GM18873 (cell line): ENCODE measurements around the gene ADAMTS2.

Source experiments
- ATAC-seq: cut with Tn5 transposase; IDR thresholded peaks from one replicate; pipeline ENCODE4 v1.9.1; 2021; ENCODE audit warnings: mild to moderate bottlenecking, moderate library complexity, moderate number of reproducible peaks; ENCODE audit not compliant: unreplicated experiment, low FRiP score

Gene ADAMTS2

GRCh38 chr5:179207920-179208705, 137.1 kb downstream of the ADAMTS2 start:
- ATAC-seq, result no peak

GRCh38 chr5:179207470-179207869, 137.8 kb downstream of the ADAMTS2 start:
- ATAC-seq, result no peak

- no peak for ATAC-seq
Observed at GRCh38 chr5:179206366-179206765, 138.9 kb downstream of the ADAMTS2 start.

DNA sequence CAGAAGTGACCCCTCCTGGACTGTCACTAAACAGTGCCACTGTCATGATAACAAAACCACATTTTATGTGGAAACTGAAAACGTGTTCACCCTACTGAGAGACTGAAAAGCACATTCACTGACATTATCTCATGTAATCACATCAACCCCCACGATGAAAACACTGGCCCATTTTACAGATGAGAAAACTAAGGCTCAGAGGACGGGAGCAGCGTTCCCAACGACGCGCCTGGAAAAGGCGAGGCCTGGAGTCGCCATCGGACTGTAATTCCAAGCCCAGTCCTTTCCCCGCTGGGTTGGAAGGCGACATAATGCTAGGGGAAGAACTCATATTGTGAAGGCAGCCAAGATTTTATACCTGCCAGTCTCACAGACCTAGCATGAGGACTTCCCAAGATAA, 140.0 kb downstream of the ADAMTS2 start:
- ATAC-seq, result no peak

- no peak for ATAC-seq
Observed at GRCh38 chr5:179204572-179204971, 140.7 kb downstream of the ADAMTS2 start.

DNA sequence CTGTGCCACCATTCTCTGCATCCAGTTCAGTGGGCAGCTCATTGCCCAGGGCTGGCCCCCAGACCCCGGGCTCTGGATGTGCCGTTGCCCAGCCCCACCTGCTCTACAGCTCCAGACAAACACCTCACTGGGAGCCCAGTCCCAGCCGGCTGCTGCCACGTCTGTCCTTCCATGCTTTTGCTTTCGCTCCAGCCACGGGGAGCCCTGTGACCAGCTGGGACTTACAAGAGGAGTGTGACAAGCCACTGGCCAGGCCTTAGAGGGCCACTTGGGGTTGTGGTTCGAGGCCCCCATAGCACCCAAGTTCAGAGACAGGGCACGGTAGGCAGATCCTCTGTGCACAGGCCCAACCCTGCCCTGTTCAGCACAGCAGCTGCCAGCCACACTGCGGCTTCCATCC, 142.0 kb downstream of the ADAMTS2 start:
- ATAC-seq, result no peak

DNA sequence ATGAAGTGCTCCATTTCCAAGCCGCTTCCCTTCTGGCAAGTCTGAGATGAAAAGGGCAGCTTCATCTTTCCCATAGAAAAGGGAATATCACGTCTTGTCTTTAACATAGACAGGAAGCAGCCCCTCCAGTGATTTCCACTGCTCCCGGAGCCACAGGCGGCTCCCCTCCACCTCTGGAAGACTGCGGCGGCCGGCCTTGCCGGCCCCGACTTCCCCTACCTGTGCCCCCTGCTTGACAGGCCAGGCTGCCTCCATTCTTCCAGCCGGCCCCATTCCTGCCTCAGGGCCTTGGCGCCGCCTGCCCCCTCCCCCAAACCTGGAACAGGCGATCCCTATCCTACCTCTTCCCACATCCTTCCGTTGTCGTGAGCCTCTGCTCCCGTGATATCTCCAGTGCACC, 143.3 kb downstream of the ADAMTS2 start:
- no peak for ATAC-seq

GRCh38 chr5:179199246-179199645, 146.0 kb downstream of the ADAMTS2 start:
- ATAC-seq, result no peak

- no peak for ATAC-seq
Observed at GRCh38 chr5:179198825-179199224, 146.4 kb downstream of the ADAMTS2 start.

- ATAC-seq, result no peak
Observed at GRCh38 chr5:179196405-179197079, 148.7 kb downstream of the ADAMTS2 start.

DNA sequence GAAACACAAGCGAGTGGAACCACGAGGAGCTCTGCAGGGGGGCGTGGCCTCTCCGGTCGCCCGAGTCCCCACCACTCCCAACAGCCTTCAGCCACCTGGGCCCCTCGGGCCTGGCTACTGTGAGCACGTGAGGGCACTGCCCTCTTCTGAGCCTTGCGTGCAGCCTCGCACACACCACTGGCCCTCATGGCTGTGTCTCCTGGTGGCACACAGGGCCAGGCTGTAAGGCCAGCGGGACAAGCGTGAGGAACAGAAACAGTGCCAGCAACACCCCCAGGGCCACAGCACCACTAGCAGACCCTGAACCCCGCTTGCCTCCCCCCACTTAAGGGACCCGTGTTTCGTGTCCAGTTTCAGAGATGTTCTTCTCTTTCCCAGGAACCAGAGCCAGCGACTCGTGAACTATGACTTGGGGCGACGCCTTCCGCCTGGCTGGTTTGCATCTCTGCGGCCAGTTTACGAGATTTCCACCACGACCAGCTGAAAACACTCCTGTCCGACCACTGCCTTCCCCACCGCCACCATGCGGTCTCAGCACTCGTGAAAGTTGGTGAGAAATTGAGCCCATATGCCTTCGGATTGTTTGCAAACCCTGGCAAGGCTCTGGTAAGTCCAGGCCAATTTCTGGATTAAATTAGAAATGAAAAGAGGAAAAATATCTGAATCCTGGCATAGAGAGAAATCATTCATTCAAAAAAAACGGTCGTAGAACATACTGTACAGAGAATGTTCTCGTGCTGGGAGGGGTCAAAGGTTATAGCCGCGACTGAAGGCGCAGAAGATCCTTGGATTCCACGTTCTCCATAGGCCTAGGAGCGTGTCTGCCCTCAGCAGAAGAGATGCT, 149.5 kb downstream of the ADAMTS2 start:
- no peak for ATAC-seq

DNA sequence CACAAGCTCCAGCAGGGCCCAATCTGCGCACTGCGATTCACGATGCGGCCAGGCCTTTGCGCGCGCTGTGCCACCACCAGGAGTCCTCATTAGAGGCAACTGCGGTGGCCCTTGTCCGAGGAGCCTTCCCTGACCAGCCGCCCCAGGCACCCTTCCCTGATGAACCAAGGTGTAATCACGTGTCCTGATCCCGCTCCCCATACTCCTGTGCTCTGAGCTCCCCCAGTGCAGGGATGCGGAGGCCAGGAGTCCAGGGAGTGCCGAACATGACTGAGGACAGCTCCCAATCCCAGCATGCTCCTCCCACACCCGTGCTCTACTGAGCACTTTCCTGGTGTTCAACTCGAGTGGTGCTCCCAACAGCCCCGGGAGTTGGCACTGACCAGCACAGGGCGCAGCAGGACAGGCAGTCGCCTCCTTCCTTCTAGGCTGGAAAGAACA, 150.3 kb downstream of the ADAMTS2 start:
- no peak for ATAC-seq

DNA sequence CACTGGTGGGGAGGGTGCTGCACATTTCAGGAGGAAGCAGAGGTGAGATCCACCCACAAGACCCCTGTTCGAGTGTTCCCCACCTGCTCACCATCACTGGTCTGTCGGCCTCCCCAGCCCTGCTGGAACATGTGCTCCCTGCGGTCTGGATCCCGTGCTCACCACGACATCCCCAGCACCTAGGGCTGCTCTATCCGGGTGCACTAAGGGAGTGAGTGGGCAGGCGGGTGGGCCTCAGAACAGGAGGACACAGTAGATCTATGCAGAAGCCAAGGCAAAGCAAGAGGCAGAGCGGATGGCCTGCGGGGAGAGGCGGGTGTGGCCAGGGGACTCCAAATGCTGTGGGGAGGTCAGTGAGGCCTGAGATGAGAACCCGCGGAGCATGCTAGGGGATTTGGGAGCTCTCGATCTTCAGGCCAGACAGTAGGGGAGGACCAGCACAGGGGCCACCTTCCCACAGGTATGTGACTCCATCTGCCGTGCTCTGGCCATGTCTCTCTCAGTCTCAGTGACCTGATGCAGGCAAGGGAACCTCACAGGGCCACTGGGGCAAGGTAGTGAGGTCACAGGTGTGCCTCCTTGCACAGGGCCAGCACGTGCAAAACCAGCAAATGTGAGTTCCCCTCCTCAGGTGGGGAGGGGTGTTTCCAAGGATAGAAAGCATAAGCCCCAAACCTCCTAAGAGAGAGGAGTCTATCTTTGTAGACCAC, 150.9 kb downstream of the ADAMTS2 start:
- ATAC-seq, result no peak

DNA sequence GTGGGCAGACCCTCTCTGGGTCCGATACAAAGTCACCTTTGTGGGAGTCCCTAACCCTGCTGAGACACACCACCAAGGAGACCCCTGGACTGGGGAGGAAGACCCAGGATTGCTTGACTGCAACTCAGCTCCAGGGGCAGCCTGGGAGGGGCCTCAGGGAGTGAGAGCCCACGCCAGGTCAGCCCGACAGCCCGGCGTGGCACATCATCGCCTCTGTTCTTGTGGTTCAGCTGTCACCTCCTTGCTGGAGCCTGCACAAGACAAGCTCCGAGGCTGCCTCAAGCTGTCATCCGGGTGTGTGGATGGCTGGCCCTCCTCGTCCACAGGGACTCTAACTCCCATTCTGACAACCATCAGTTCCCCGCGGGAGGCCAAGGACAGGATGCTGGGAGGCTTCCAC, 151.5 kb downstream of the ADAMTS2 start:
- ATAC-seq, result no peak

DNA sequence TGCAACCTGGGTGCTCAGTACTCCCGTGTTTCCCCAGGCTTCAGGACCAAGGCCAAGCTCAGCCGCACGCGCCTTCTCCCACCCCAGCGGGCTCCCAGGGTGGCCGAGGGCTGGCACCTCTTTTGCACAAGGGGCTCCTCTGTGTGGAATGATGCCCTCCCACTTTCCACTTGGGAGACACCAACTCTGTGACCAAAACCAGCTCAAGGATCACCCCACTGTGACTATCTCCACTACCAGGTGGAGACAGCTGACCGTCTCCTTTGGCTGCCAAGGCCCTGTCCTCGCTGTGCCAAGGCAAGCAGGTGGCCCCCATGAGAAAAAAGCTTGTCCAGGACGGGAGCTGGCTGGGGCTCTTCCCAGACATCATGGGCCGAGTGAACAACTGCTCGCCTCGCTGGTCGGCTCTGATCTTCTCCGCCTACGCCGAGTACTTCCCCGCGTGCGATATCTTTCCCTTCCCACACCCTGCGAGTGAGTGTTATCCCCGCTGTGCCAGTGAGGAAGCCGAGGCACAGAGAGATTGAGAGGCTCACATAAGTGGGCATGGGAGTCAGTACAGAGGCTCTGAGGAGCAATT, 152.3 kb downstream of the ADAMTS2 start:
- ATAC-seq, result no peak

GRCh38 chr5:179192185-179192890, 152.9 kb downstream of the ADAMTS2 start:
- no peak for ATAC-seq

DNA sequence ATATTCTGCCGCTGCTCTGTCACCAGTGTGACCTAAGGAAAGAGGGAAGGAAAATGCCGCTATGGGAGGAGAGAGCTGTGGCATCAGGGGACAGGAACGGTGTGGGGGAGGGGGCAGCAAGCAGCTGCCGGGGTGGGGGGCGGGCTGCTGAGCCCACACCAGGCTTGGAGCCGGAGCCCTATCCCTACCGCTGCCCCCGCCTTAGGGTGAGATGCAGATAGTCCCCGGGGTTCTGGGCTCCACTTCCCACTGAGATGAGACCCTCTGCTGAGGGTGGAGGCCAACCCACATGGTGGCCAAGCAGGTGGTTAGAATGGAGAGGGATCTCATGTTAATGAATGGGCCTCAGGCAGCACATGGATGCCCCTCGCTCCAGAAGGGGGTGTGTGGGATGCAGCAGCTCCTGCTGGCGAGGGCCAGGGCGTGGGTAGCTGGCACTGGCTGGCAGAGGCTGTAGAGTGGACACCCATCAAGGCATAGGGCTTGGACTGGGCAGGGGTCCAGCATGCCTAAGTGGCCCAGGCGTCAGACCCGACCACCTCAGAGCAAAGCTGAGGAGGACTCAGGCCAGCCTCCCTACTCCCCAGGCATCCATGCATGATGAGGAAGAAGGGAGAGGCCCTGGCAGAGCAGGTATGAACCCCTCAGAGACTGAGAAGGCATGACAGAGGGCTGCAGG, 153.6 kb downstream of the ADAMTS2 start:
- ATAC-seq, result no peak

DNA sequence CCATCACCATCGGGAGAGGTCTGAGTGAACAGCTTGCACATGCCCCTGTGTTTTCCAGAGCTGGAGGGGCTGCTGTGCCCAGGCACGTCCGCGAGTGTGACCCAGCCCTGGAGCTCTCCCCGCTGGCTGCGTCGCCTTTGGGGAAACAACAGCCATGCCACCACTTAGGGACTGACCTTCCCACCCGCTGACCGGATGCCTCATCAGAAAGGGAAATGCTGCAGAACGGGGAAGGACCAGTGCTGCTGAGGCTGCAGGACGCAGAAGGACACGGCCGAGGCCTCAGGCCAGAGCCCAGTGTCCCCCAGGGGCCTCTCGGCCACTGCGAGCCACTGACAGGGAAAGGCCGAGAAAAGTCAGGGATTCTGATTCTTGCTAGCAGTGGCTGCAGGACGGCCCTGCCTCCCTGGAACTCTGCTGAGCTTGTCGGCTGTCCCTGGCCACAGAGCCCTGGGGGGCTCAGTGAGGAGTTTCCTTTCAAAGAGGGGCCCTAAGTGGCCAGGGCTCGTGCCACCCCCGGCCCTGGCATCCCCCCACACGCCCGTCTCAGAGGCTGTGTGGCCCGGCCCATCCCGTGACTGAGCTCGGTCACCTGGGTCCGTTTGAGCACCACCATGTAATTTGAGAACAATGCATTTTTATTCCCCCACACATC, 154.3 kb downstream of the ADAMTS2 start:
- no peak for ATAC-seq
